NCI-H1105 (cell line): Measurements from ENCODE around the gene KLHL28.
"Not testable (repeated sequence)": the region's sequence is repeated elsewhere in the genome, so short reads cannot be mapped to it uniquely, and the experiment has no call there.

Experiments used
- DNase-seq: peaks from one replicate; lab custom pipeline; 2025; lab: John Stamatoyannopoulos, UW

KLHL28 gene

DNA sequence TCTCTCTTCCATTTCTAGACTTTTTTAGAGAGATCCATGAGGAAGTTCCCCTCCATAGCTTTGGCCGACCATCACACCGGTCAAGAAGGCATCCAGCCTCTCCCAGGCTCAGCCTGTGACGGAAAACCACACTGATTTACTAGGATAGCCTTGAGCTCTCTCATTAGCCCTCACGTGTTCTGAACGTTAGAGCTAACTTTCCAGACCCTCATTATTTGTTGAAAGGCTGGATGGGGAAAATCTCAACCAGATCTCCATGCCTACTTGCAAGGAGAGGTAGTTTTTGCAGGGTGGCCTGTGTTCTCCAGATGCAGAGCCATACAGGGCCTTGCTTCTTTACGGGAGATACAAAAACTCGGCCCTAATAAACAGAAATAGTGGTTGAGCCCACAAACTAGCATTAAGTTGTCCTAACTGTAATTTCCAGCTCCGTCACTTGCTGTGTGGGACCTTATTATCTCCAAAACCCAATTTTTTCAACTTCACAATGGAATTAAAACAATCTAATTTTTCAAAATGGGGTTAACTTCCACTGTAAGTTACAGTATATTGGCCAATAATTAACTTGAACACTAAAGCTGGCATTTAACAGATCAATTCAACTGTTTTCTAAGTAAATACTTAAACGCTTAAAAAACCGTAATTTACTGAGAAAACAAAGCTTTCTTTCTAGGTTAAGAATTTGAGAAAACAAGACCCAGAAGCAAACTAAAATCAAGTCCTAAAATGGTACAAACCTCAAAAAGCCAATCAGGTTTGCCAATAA lies 65.3 kb downstream of the KLHL28 start:
- DNase-seq = no peak

DNA sequence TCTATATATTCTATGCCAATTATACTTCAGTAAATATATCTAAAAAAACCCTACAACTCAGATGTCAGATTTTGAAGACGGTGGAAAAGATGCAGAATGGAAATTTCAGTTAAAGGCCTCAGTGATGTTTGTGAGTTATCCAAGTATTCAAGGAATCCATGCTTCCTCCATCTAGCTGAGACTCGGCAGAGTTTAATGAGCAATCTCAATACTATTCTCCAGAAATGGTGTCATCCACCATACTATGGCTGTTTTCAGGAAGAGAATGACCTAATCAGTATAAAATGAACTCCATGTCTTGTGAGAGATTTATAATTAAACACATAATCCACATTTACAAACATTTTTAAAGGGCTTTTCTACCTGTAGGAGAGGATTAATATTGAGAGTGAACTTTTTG lies 66.0 kb downstream of the KLHL28 start:
- DNase-seq = no peak

DNA sequence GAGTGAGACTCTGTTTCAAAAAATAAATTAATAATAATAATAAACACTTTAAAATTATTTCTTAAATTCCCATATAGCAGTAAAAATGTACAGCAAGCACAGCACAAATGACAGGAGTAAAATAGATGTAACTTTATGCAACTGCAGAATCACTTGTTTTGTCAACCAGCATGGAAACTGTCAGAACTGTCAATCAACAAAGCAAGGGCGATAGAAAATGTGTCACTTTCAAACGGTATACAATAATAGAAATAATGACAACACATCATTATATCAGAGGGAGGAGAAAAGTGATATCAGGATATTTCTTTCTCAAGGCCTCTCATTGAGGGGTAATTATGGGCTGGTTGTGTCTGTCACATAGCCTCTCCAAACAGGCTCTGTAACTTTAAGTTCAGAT lies 68.2 kb downstream of the KLHL28 start:
- DNase-seq = no peak

DNA sequence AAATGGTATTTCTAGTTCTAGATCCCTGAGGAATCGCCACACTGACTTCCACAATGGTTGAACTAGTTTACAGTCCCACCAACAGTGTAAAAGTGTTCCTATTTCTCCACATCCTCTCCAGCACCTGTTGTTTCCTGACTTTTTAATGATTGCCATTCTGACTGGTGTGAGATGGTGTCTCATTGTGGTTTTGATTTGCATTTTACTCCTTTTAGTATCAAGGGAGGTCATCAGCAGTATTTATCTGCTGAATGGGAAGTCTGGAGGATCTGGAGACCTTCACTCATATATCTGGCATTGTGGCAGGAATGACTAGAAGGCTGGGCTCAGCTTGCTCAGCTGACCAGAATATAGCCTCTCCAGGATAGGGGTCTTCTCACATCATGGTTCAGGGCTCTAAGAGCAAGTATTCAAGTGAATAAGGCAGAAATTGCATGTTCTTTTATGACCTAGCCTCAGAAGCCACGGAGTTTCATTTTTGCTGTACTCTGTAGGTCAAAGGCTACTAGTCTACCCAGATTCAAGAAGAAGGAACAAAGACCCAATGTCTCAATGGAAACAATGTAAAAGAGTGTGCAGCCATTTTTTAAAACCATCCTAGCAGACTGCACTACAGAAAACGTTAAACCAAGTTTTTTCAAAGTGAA lies 69.9 kb downstream of the KLHL28 start:
- not testable (repeated sequence) for DNase-seq

DNA sequence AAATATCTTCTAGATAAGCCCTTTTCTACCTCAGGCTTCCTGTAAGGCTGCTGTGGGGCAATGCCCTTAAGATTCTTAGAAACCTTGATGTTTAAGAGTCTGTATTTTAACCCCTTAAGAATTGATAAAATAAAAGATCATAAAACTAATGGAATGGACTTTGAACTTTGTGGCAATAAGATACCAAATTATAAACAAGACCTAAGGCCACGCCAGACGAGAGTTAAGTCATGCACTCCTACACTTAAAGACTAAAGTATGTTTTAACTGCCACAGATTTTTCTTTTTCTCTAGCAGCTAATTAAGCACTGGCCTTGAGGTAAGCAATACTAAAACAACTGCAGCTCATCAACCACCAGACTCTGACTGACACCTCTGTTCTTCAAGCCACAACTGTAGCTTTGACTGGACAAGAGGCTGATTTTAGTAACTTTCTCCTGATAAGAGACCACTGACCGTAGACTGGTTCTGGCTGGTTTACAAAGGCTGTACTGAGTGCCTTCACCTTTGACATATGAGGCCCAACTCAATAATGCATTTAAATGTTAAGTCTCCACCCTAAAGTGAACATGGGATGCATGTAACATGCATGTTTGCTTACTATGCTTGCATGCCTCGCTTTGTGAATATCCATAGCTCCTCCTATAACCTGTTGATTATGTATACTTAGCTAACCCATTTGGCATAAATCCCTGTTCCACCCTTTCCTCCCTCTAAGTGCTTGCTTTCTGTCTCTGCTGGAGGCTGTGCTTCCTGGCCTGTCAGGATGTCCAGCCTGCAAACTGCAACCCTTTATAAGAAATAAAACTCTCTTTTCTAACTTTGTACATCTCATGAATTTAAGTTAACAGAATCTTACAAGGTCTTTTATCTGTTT lies 71.9 kb downstream of the KLHL28 start:
- DNase-seq = no peak

DNA sequence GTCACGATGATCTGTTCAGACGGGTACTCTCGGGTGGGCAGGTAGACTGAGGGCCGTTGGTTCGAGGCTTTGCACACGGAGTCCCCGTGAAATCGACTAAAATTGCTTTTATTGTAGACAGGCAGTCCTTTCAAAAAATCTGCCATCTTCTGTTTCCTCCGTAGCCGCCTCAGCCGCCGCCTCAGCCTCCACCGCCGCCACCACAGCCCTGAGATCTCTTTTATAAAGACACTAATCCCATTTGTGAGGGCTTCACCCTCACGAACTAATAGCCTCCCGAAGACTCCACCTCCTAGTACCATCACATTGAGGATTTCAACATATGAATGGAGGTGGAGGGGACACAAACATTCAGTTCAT lies 74.2 kb downstream of the KLHL28 start:
- no peak for DNase-seq

DNA sequence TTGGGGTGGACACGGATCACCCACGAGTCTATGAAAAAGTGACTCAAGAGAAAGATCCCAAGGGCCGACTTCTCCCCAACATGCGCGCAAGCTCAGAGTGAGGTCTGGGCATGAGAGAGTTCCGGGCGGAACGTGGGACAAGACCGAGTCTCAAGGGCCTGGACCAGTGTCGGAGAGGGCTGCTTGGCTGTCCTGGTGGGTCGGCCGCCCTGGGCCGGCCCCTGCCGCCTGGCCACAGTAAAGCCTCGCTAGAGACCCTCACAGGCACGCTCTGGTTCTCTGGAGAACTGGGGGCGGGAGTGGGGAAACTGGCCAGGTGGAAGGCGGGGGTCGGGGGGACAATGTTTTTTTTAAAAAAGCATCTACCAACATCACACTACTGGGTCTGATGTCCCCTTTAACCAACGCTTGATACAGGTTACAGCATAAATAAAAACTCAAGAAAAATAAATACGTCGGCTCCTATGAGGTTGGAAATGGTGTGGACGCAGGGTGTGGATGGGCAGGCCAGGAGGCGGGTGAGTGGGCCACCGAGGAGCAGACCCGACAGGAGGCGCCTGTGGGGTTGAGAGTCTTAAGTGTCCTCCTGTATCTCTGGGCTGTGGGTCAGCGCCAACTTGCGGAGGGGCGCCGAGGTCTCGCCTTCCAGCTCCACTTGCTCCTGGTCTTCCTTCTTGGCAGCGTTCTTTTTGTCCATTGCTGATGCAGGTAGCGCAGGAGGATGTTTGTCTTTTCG lies 74.7 kb downstream of the KLHL28 start:
- DNase-seq = no peak

DNA sequence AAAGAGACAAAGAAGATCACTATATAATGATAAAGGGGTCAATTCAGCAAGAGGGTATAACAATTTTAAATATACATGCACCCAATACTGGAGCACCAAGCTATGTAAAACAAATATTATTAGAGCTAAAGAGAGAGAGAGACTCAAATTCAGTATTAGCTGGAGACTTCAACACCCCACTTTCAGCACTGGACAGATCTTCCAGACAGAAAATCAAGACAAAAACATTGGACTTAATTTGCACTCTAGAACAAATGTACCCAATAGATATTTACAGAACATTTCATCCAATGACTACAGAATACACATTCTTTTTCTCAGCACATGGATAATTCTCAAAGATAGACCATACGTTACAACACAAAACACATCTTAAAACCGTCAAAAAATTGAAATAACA lies 81.0 kb downstream of the KLHL28 start:
- DNase-seq = no peak
